ENCODE results near the gene MON2.

The MON2 gene

DNA sequence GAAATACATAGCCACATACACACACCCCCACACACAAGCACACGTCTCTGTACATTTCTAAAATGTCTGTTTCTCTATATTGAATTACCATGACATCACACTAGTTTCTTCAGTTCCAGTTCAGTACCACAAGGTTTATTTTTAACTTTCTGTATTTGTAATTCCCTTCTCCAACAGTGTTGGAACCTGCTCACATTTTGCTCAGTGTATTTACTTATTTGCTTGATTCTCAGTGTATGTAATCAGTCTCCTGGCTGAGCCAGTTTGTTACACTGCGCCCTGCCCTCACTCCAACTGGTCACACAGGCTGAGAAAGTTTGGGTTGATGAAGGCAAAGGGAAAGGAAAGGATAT lies 67.1 kb downstream of the MON2 start:
- peak overlapping the region; percentile 62 for H3K27ac ChIP-seq
- TF ChIP-seq CTCF (conservative IDR thresholded peaks at IDR 0.05), result no peak

- no peak for TF ChIP-seq CTCF (conservative IDR thresholded peaks at IDR 0.05)
- H3K27ac ChIP-seq, result peak overlapping the region; percentile 25
These were observed 69.9 kb downstream of the MON2 start for GRCh38 chr12:62536546-62536945.

GRCh38 chr12:62537551-62537950 lies 70.9 kb downstream of the MON2 start:
- H3K27ac ChIP-seq, result peak overlapping the region; percentile 25
- TF ChIP-seq CTCF (conservative IDR thresholded peaks at IDR 0.05), result no peak

DNA sequence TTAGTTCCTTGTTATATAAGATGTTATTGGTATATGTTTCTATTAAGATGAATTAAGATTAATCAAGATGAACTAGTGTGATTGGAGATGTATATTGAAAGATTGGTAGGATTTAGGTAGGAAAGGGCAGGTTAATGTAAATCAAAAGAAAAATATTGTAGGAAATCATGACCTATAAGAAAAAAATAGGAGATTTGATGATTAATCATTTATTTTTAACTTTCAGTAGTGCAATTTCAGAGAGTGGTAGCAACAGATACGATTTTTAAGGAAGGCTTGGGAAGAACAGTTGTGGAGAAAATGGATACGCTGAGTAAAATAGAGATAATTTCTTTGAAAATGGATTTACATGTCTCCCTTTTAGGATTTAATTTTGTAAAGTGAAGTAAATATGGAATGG lies 73.7 kb downstream of the MON2 start:
- no peak for TF ChIP-seq CTCF (conservative IDR thresholded peaks at IDR 0.05)
- no peak overlapping the region for H3K27ac ChIP-seq

GRCh38 chr12:62542814-62543213 lies 76.2 kb downstream of the MON2 start:
- peak overlapping the region; percentile 26; the same call in 1 of the 2 replicates for H3K27ac ChIP-seq
- no peak for TF ChIP-seq CTCF (conservative IDR thresholded peaks at IDR 0.05)

GRCh38 chr12:62543324-62543723 lies 76.7 kb downstream of the MON2 start:
- H3K27ac ChIP-seq, result no peak overlapping the region
- no peak for TF ChIP-seq CTCF (conservative IDR thresholded peaks at IDR 0.05)

- no peak overlapping the region for H3K27ac ChIP-seq
- no peak for TF ChIP-seq CTCF (conservative IDR thresholded peaks at IDR 0.05)
These were observed 77.1 kb downstream of the MON2 start for GRCh38 chr12:62543741-62544140.
